HG02571 (cell line): ENCODE data around the gene CLEC10A.
"Not testable (repeated sequence)": the region's sequence is repeated elsewhere in the genome, so short reads cannot be mapped to it uniquely, and the experiment has no call there.

Experiments
- ATAC-seq: cut with Tn5 transposase; IDR thresholded peaks from one replicate; pipeline ENCODE4 v1.9.1; 2021; ENCODE audit warnings: mild to moderate bottlenecking, moderate library complexity; ENCODE audit not compliant: unreplicated experiment

Gene CLEC10A

GRCh38 chr17:7077911-7078546, 2.0 kb downstream of the CLEC10A start:
- ATAC-seq: no peak

GRCh38 chr17:7074931-7075330, 5.1 kb downstream of the CLEC10A start:
- ATAC-seq: no peak

- ATAC-seq: no peak
These were observed 7.6 kb downstream of the CLEC10A start for GRCh38 chr17:7072406-7072805.

GRCh38 chr17:7070712-7071111, 9.3 kb downstream of the CLEC10A start:
- no peak for ATAC-seq

- no peak for ATAC-seq
These were observed 11.8 kb downstream of the CLEC10A start for GRCh38 chr17:7068268-7068667.

GRCh38 chr17:7067198-7067597, 12.9 kb downstream of the CLEC10A start:
- ATAC-seq: no peak

GRCh38 chr17:7064261-7064660, 15.8 kb downstream of the CLEC10A start:
- ATAC-seq: no peak

GRCh38 chr17:7063518-7064094, 16.4 kb downstream of the CLEC10A start:
- no peak for ATAC-seq

- no peak for ATAC-seq
These were observed 19.7 kb downstream of the CLEC10A start for GRCh38 chr17:7060165-7060891.

GRCh38 chr17:7058831-7059447, 21.1 kb downstream of the CLEC10A start:
- ATAC-seq: no peak

GRCh38 chr17:7056386-7056785, 23.7 kb downstream of the CLEC10A start:
- no peak for ATAC-seq

GRCh38 chr17:7050583-7050982, 29.5 kb downstream of the CLEC10A start:
- not testable (repeated sequence) for ATAC-seq

GRCh38 chr17:7048968-7049367, 31.1 kb downstream of the CLEC10A start:
- no peak for ATAC-seq

GRCh38 chr17:7047566-7047965, 32.5 kb downstream of the CLEC10A start:
- ATAC-seq: no peak

- ATAC-seq: not testable (repeated sequence)
These were observed 33.2 kb downstream of the CLEC10A start for GRCh38 chr17:7046725-7047397.

- ATAC-seq: no peak
These were observed 33.8 kb downstream of the CLEC10A start for GRCh38 chr17:7046127-7046724.

GRCh38 chr17:7045492-7046126, 34.4 kb downstream of the CLEC10A start:
- ATAC-seq: no peak

GRCh38 chr17:7043497-7044198, 36.4 kb downstream of the CLEC10A start, which contains the start of gene SLC16A11:
SLC16A11 (minus strand) TSS chr17:7044092; CDS start chr17:7043513, 579 bp downstream.
- no peak for ATAC-seq

- no peak for ATAC-seq
These were observed 36.9 kb downstream of the CLEC10A start for GRCh38 chr17:7043182-7043496.
